Mucosa of rectum (tissue), 2 donors: ENCODE measurements around the gene GLYR1.

ENCODE experiments used
- H3K27ac ChIP-seq, 2 donors: one replicate each; pipeline ENCODE4 v1.7.0; 2013; ENCODE audit warnings: inconsistent platforms in 2 of 2, low read depth in 2 of 2, low read length in 2 of 2
- H3K27me3 ChIP-seq, 2 donors: one replicate each; pipeline ENCODE4 v1.7.0; 2013; ENCODE audit warnings: low read length in 2 of 2; ENCODE audit not compliant: control insufficient read depth in 2 of 2, insufficient read depth in 2 of 2
- H3K36me3 ChIP-seq, 2 donors: one replicate each; pipeline ENCODE4 v1.7.0; 2013; ENCODE audit warnings: low read length in 2 of 2; ENCODE audit not compliant: control insufficient read depth in 2 of 2, insufficient read depth in 2 of 2
- H3K4me1 ChIP-seq, 2 donors: one replicate each; pipeline ENCODE4 v1.7.0; 2013; ENCODE audit warnings: low read length in 2 of 2, mild to moderate bottlenecking in 1 of 2; ENCODE audit not compliant: control insufficient read depth in 2 of 2, insufficient read depth in 2 of 2
- H3K4me3 ChIP-seq, 2 donors: one replicate each; pipeline ENCODE4 v1.7.0; 2013; ENCODE audit warnings: low read length in 2 of 2
- H3K9ac ChIP-seq, 2 donors: one replicate each; pipeline ENCODE4 v1.7.0; 2013; ENCODE audit warnings: low read length in 2 of 2, low read depth in 1 of 2, mild to moderate bottlenecking in 1 of 2
- H3K9me3 ChIP-seq, 2 donors: one replicate each; pipeline ENCODE4 v1.7.0; 2013; ENCODE audit warnings: low read length in 2 of 2; ENCODE audit not compliant: control insufficient read depth in 2 of 2
- donor health status: healthy.
- donor health status: Normal muscosa, but diverticular disease.

The GLYR1 gene

GRCh38 chr16:4850211-4850610 lies 3.1 kb upstream of the GLYR1 start:
- no peak overlapping the region for H3K4me3 ChIP-seq

GRCh38 chr16:4847774-4848587 lies 893 bp upstream of the GLYR1 start:
- H3K4me3 ChIP-seq: peak overlapping the region; percentile 70 to 80
- H3K9me3 ChIP-seq: no peaks in the 10 kb centered on the region
- H3K27ac ChIP-seq: peak overlapping the region; percentile 92 to 96
- H3K4me1 ChIP-seq: peaks cover 23 to 27% of the 10 kb centered on the region in 2 donors
- H3K9ac ChIP-seq: peak overlapping the region; percentile 64 to 78
- peaks cover 17 to 21% of the 10 kb centered on the region in 2 donors for H3K36me3 ChIP-seq
- H3K27me3 ChIP-seq: no peaks in the 10 kb centered on the region

More at GRCh38 chr16:4850211-4850610, 3.1 kb upstream of the GLYR1 start:
- Histone ChIP-seq H3K27ac (no peak overlapping the region), H3K9me3 (no peaks in the 10 kb centered on the region), H3K9ac (no peak overlapping the region), H3K4me1 (peaks cover 23 to 27% of the 10 kb centered on the region in 2 donors), H3K36me3 (peaks cover 6 to 8% of the 10 kb centered on the region in 2 donors), H3K27me3 (no peaks in the 10 kb centered on the region)

- no peaks in the 10 kb centered on the region for H3K27me3 ChIP-seq
- H3K36me3 ChIP-seq: peaks cover 27 to 28% of the 10 kb centered on the region in 2 donors
- peak overlapping the region; percentile 92 to 96 for H3K27ac ChIP-seq
- peak overlapping the region; percentile 76 to 80 for H3K4me3 ChIP-seq
- peak overlapping the region; percentile 74 to 89 for H3K9ac ChIP-seq
- H3K9me3 ChIP-seq: no peaks in the 10 kb centered on the region
- H3K4me1 ChIP-seq: peaks cover 20 to 27% of the 10 kb centered on the region in 2 donors
These were observed 586 bp downstream of the GLYR1 start for GRCh38 chr16:4846503-4846900.

- Histone ChIP-seq H3K4me1 (peaks cover 2 to 5% of the 10 kb centered on the region in 2 donors), H3K9ac (no peak overlapping the region), H3K4me3 (no peak overlapping the region), H3K27ac (no peak overlapping the region), H3K36me3 (peaks cover 53 to 62% of the 10 kb centered on the region in 2 donors), H3K27me3 (no peaks in the 10 kb centered on the region), H3K9me3 (no peaks in the 10 kb centered on the region)
These were observed 6.1 kb downstream of the GLYR1 start for GRCh38 chr16:4840984-4841383.

- Histone ChIP-seq H3K27me3 (no peaks in the 10 kb centered on the region), H3K4me3 (no peak overlapping the region), H3K36me3 (peaks cover 54 to 64% of the 10 kb centered on the region in 2 donors), H3K9ac (no peak overlapping the region), H3K9me3 (no peaks in the 10 kb centered on the region), H3K4me1 (no peaks in the 10 kb centered on the region), H3K27ac (no peak overlapping the region)
These were observed 7.1 kb downstream of the GLYR1 start for GRCh38 chr16:4839942-4840341.

- H3K4me1 ChIP-seq: peaks cover 10 to 12% of the 10 kb centered on the region in 2 donors
- no peak overlapping the region for H3K4me3 ChIP-seq
- H3K27me3 ChIP-seq: no peaks in the 10 kb centered on the region
- no peak overlapping the region for H3K27ac ChIP-seq
- H3K9me3 ChIP-seq: no peaks in the 10 kb centered on the region
- no peak overlapping the region for H3K9ac ChIP-seq
- peaks cover 38 to 50% of the 10 kb centered on the region in 2 donors for H3K36me3 ChIP-seq
These were observed 9.2 kb downstream of the GLYR1 start for GRCh38 chr16:4837733-4838501.

GRCh38 chr16:4836727-4837126 lies 10.4 kb downstream of the GLYR1 start:
- no peak overlapping the region for H3K9ac ChIP-seq
- H3K36me3 ChIP-seq: peaks cover 43 to 51% of the 10 kb centered on the region in 2 donors
- no peak overlapping the region for H3K4me3 ChIP-seq
- no peaks in the 10 kb centered on the region for H3K9me3 ChIP-seq
- H3K4me1 ChIP-seq: peaks cover 20 to 21% of the 10 kb centered on the region in 2 donors
- no peak overlapping the region for H3K27ac ChIP-seq
- H3K27me3 ChIP-seq: no peaks in the 10 kb centered on the region

- Histone ChIP-seq H3K36me3 (peaks cover 40 to 49% of the 10 kb centered on the region in 2 donors), H3K4me1 (peaks cover 24 to 29% of the 10 kb centered on the region in 2 donors), H3K4me3 (no peak overlapping the region), H3K9ac (no peak overlapping the region), H3K27me3 (no peaks in the 10 kb centered on the region), H3K9me3 (no peaks in the 10 kb centered on the region), H3K27ac (no peak overlapping the region)
These were observed 13.5 kb downstream of the GLYR1 start for GRCh38 chr16:4833584-4833983.

- peaks cover 41 to 48% of the 10 kb centered on the region in 2 donors for H3K36me3 ChIP-seq
- peak overlapping the region; percentile 47 to 50 for H3K27ac ChIP-seq
These were observed 14.3 kb downstream of the GLYR1 start for GRCh38 chr16:4832698-4833343.

More at GRCh38 chr16:4832698-4833343, 14.3 kb downstream of the GLYR1 start:
- Histone ChIP-seq H3K9me3 (no peaks in the 10 kb centered on the region), H3K4me3 (peak overlapping the region in 1 of 2 donors; percentile 4), H3K27me3 (no peaks in the 10 kb centered on the region), H3K9ac (no peak overlapping the region), H3K4me1 (peaks cover 24 to 34% of the 10 kb centered on the region in 2 donors)
